T1000 (cell line): ENCODE measurements around the gene ACCSL.

ENCODE experiments used
- DNase-seq: peaks from one replicate; lab custom pipeline; 2025; ENCODE audit warnings: mixed read lengths; lab: John Stamatoyannopoulos, UW

ACCSL gene

DNA sequence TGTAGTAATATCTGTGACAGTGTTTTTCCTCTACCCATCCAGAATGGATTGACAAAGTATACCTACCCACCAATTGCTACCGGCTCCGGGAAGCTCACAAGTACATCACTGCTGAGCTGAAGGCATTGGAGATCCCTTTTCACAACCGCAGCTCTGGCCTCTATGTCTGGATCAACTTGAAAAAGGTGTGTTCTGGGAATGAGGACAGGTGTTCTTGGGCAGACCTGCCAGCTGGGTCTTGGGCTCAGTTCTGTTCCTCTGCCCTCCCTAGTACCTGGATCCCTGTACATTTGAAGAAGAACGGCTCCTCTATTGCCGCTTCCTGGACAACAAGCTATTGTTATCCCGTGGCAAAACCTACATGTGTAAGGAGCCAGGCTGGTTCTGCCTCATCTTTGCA lies 10.5 kb downstream of the ACCSL start:
- no peak for DNase-seq

GRCh38 chr11:44065161-44065661 lies 17.4 kb downstream of the ACCSL start:
- DNase-seq, result no peak

GRCh38 chr11:44065841-44066731 lies 18.3 kb downstream of the ACCSL start, which contains the start of gene ACCS:
ACCS (plus strand) TSS chr11:44066270; CDS start chr11:44067628, 1,358 bp downstream.
- peak; percentile 33 for DNase-seq

DNA sequence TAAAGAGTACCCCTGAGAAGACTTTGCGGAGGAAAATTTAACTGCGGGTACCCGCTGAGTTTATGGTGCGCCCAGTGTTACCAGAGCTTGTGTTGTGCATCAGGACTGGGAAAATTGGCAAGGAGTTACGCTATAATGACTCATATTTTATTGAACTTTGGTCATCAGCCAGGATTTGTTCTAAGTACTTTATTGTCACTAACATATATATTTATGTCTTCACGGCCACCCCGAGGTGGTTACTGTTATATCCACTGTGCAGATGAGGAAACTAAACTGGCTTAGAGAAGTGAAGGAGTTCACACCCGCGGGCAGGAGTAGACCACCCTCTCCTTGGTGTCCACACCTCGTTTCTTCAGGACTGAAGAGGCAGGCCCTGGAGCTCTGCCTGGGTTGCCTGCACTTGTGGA lies 19.0 kb downstream of the ACCSL start:
- DNase-seq, result peak; percentile 6

DNA sequence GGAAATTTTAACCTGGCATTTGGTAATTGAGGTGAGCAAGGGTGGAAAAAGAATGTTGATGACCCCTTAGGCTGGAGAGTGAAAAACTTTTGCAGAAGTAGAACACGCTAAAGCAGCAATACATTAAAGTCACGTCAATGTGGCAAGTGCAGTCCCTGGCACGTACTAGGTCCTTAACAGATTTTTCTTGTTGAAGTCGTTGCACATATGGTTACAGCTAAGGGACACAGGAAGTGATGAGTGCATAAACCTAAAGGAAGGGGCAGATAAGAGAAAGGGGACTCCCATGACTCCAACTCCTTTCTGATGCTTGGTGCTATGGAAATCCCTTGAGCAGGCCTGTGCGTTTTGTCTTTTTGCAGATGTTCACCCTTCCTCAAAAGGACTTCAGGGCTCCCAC lies 19.5 kb downstream of the ACCSL start:
- DNase-seq, result no peak

- no peak for DNase-seq
Measured at GRCh38 chr11:44068180-44068579, 20.4 kb downstream of the ACCSL start.

- no peak for DNase-seq
Measured at GRCh38 chr11:44071157-44071556, 23.4 kb downstream of the ACCSL start.

DNA sequence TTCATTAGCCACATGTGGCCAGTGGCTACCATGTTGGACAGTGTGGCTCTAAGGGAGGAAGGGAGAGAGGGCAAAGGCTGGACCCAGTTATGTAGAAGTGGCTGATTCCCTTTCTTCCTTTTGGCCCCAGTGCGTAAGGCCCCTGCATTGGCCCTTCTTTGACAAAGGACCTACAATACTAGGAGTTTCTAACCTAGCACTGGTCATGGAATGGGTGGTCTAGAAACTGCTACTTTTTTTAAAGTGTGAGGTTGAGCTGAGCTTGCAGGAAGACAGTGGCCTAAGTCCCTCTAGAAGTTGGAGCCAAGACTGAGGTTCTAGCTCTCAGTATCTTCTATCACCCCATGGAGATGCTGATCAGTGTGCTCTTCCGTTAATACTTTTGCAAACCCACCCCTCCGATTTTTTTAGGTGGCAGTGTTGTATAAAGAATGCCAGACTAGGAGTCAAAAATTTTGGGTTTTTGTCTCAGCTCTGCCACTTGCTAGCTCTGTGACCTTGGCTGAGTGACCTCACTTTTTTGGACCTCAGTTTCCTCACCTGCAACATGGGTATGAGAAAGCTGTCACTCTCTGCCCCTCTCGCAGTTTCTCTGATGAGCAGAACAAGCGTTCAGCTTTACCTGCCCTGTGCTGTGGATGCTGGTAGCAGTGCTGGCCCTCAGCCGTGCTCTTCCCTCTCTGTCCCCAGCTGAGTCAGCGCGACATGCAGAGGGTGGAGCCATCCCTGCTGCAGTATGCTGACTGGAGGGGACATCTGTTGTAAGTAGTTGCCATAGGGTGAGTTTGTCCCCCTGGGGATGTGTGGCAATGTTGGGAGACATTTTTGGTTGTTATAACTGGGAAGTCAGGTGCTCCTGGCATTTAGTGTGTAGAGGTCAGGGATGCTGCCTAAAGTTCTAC lies 25.2 kb downstream of the ACCSL start:
- no peak for DNase-seq

GRCh38 chr11:44078794-44079193 lies 31.0 kb downstream of the ACCSL start:
- no peak for DNase-seq

DNA sequence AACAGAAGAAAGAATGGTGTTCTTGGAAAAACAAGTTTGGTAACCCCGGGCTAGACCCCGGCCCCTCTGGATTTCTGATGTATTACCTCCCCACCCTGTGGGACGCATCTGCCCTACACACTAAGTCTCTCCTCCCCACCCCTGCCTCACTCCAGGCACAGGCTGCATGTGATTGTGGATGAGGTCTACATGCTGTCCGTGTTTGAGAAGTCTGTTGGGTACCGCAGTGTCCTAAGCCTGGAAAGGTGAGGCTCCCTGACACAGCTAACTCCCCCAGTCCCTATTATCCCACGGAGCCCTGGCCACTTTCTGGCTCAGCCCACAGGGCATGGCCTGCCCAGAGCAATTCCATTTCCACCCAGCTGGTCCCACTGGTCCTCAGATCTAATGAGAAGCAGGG lies 31.6 kb downstream of the ACCSL start:
- no peak for DNase-seq

GRCh38 chr11:44080951-44081350 lies 33.2 kb downstream of the ACCSL start:
- no peak for DNase-seq

DNA sequence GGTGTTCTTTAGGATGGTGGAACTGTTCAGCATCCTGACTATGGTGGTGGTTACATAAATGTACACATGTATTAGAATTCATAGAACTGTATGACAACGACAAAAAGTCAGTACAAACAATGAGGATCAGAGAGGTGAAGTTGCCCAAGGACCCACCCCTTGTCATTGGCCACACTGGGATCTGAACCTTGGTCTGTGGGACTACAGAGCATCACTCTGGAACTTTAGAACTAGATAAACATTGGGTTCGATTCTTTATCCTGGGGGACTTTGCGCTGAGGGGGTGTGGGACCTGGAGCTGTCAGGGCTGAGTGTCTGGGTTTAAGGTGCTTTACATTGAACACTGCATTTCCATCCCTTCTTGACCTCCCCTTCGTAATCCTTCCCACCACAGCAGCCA lies 34.9 kb downstream of the ACCSL start:
- DNase-seq, result no peak

DNA sequence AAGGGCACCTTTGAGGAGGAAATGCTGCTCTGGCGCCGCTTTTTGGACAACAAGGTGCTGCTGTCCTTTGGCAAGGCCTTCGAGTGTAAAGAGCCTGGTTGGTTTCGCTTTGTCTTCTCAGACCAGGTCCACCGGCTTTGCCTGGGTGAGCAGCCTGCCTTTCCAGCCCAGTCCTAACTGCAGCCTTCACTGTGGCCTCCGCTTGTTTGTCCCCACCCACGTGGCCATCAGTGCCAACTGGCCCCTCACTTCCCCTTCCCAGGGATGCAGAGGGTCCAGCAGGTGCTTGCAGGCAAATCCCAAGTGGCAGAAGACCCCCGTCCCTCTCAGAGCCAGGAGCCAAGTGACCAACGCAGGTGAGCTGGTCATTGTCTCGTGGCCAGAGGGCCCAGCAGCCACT lies 35.7 kb downstream of the ACCSL start:
- no peak for DNase-seq

- DNase-seq, result no peak
Measured at GRCh38 chr11:44083906-44084305, 36.1 kb downstream of the ACCSL start.

DNA sequence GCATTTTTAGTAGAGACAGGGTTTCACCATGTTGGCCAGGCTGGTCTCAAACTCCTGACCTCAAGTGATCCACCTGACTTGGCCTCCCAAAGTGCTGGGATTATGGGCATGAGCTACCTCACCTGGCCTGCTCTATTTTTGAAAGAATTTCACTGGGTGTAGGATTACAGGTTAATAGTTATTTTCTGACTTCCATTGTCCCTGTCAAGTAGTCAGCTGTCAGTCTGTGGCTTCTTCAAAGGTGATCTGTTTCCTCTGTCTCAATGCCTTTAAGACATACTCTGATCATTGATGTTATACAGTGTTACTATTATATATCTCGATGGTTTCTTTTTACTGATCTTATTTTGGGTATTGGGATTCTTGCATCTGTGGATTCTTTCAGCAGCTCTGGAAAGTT lies 37.5 kb downstream of the ACCSL start:
- DNase-seq, result no peak

DNA sequence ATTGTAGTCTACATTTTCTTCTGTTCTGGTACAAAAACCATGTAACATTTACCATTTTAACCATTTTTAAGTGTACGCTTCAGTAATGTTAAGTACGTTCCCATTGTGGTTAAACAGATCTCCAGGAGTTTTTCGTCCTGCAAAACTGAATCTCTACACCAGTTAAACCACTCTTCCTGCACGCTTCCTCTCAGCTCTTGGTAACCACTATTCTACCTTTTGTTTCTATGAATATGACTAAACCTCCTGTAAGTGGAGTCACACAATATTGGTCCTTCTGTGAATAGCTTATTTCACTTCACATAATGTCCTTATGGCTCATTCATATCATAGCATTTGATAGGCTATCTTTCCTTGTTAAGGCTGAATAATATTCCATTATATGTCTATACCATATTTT lies 40.6 kb downstream of the ACCSL start:
- no peak for DNase-seq

GRCh38 chr11:44088871-44089270 lies 41.1 kb downstream of the ACCSL start:
- no peak for DNase-seq

DNA sequence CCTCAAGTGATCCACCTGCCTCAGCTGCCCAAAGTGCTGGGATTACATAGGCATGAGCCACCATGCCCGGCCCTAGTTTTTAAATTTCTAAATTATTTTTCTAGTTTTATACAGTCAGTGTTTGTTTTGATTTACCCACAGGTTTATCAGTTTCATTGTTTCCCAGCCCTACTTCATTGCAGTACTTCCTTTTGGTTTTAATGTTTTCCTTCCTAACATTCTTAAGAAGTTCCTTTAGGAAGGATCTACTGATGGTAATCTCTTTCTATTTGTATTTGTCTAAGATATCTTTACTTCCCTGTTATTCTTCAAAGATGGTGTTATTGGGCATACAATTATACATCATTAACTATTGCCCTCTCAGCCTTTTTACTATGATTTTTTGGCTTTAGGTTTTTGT lies 42.8 kb downstream of the ACCSL start:
- no peak for DNase-seq

- peak; percentile 48 for DNase-seq
Measured at GRCh38 chr11:44094260-44094868, 46.6 kb downstream of the ACCSL start.

- peak; percentile 79 for DNase-seq
Measured at GRCh38 chr11:44095506-44096359, 48.0 kb downstream of the ACCSL start, which contains the start of gene EXT2. EXT2 (plus strand) TSS chr11:44095678; CDS start chr11:44107713, 12,035 bp downstream.
